SU-DHL-6 (cell line): ENCODE data around the gene DPYSL5.

Source experiments
- H2AFZ ChIP-seq: fragments of 200-600 bp; sonication (generic); 2 replicates; pipeline ENCODE4 v1.6.1; 2014; ENCODE audit warnings: low read depth, mild to moderate bottlenecking, moderate library complexity, mixed read lengths, antibody characterized with exemption, low read length; ENCODE audit not compliant: severe bottlenecking
- H3F3A ChIP-seq: fragments of 200-600 bp; shearing (Covaris generic); 2 replicates; pipeline ENCODE4 v1.6.0; 2016; ENCODE audit warnings: antibody characterized with exemption, mild to moderate bottlenecking; ENCODE audit not compliant: insufficient read depth
- H3K27ac ChIP-seq: fragments of 200-600 bp; sonication (generic); 2 replicates; pipeline ENCODE4 v1.5.1; 2016; ENCODE audit warnings: low read depth, mild to moderate bottlenecking, low read length, moderate library complexity, mixed read lengths
- H3K27me3 ChIP-seq: fragments of 200-600 bp; sonication (generic), shearing (Covaris generic); 2 replicates; pipeline ENCODE4 v1.6.0; 2014; ENCODE audit warnings: mild to moderate bottlenecking, low read length
- H3K36me3 ChIP-seq: fragments of 200-600 bp; sonication (generic); 2 replicates; pipeline ENCODE4 v1.6.1; 2014; ENCODE audit warnings: mild to moderate bottlenecking, low read length, mixed read lengths
- H3K4me2 ChIP-seq: fragments of 300-600, 200-600 bp; shearing (Covaris generic), sonication (generic); 2 replicates; pipeline ENCODE4 v1.6.0; 2014; ENCODE audit warnings: low read length, low read depth, mild to moderate bottlenecking; ENCODE audit not compliant: poor library complexity, severe bottlenecking
- H3K4me3 ChIP-seq: fragments of 200-600 bp; sonication (generic); 2 replicates; pipeline ENCODE4 v1.5.1; 2014; ENCODE audit warnings: antibody characterized with exemption, low read length, mild to moderate bottlenecking, mixed read lengths; ENCODE audit not compliant: insufficient read depth, poor library complexity, severe bottlenecking
- H3K79me2 ChIP-seq: fragments of 200-600 bp; sonication (generic); 2 replicates; pipeline ENCODE4 v1.6.1; 2014; ENCODE audit warnings: mild to moderate bottlenecking, low read length, moderate library complexity; ENCODE audit not compliant: insufficient read depth
- H3K9ac ChIP-seq: fragments of 200-600 bp; sonication (generic); 2 replicates; pipeline ENCODE4 v1.7.0; 2014; ENCODE audit warnings: mild to moderate bottlenecking, low read length
- H3K9me2 ChIP-seq: fragments of 200-600 bp; sonication (generic); replicated peaks from 2 replicates; pipeline ENCODE4 v1.6.1; 2014; ENCODE audit warnings: low read length; ENCODE audit not compliant: insufficient read depth
- H3K9me3 ChIP-seq: fragments of 200-600 bp; sonication (generic); 2 replicates; pipeline ENCODE4 v1.6.1; 2014; ENCODE audit warnings: low read length, mixed read lengths; ENCODE audit not compliant: insufficient read depth
- H4K20me1 ChIP-seq: fragments of 200-600 bp; sonication (generic); 2 replicates; pipeline ENCODE4 v1.6.1; 2014; ENCODE audit warnings: low read depth, mild to moderate bottlenecking, antibody characterized with exemption, low read length, moderate library complexity, mixed read lengths
- EZH2phosphoT487 ChIP-seq: fragments of 200-600 bp; sonication (generic), shearing (Covaris generic); conservative IDR thresholded peaks from 2 replicates; pipeline ENCODE4 v1.6.1; 2018; ENCODE audit warnings: mild to moderate bottlenecking, antibody characterized with exemption, low read length, moderate library complexity, mixed read lengths
- TF ChIP-seq, protein P1 (sequence below): fragments of 200-600 bp; sonication (generic); IDR thresholded peaks from one replicate; pipeline ENCODE4 v1.5.1; 2017; ENCODE audit warnings: antibody characterized with exemption, mild to moderate bottlenecking, low read length, moderate library complexity; ENCODE audit not compliant: insufficient read depth, poor library complexity, severe bottlenecking

The DPYSL5 gene

DNA sequence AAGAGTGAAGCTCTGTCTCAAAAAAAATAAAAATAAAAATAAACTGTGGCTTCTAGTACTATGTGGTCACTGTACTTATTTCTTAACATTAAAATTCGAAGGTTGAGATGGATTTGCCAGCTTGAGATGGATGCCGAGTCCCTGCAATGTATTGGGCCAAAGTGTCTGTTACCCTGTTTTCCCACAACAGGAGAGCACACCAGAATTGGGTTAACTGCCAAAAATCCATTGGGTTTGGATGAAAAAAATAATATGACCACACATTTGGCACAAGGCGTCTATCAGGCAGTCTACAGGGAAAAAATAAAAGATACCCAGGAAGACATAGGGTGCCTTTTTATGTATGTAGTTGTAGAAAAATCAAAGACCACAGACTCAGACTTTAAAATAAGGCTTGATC lies 103.3 kb downstream of the DPYSL5 start:
- Histone ChIP-seq H3K27me3 (no peaks in the 10 kb centered on the region), H3K9me3 (no peaks in the 10 kb centered on the region), H3K9ac (no peak overlapping the region), H3K27ac (no peak overlapping the region), H4K20me1 (no peaks in the 10 kb centered on the region), H3F3A (no peaks in the 10 kb centered on the region), H3K36me3 (no peaks in the 10 kb centered on the region), H3K9me2 (no peaks in the 10 kb centered on the region), H3K79me2 (no peaks in the 10 kb centered on the region), H2AFZ (no peak overlapping the region), H3K4me3 (no peak overlapping the region), H3K4me2 (no peak overlapping the region)
- TF ChIP-seq, protein P1, sequence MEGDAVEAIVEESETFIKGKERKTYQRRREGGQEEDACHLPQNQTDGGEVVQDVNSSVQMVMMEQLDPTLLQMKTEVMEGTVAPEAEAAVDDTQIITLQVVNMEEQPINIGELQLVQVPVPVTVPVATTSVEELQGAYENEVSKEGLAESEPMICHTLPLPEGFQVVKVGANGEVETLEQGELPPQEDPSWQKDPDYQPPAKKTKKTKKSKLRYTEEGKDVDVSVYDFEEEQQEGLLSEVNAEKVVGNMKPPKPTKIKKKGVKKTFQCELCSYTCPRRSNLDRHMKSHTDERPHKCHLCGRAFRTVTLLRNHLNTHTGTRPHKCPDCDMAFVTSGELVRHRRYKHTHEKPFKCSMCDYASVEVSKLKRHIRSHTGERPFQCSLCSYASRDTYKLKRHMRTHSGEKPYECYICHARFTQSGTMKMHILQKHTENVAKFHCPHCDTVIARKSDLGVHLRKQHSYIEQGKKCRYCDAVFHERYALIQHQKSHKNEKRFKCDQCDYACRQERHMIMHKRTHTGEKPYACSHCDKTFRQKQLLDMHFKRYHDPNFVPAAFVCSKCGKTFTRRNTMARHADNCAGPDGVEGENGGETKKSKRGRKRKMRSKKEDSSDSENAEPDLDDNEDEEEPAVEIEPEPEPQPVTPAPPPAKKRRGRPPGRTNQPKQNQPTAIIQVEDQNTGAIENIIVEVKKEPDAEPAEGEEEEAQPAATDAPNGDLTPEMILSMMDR = no peak
- TF ChIP-seq EZH2phosphoT487 = no peak

- H3K9me3 ChIP-seq = no peaks in the 10 kb centered on the region
- H3K4me2 ChIP-seq = no peak overlapping the region
- no peak overlapping the region for H3K9ac ChIP-seq
- H3F3A ChIP-seq = no peaks in the 10 kb centered on the region
- no peaks in the 10 kb centered on the region for H3K9me2 ChIP-seq
- no peak overlapping the region for H3K27ac ChIP-seq
- H3K79me2 ChIP-seq = no peaks in the 10 kb centered on the region
- H3K36me3 ChIP-seq = no peaks in the 10 kb centered on the region
- no peaks in the 10 kb centered on the region for H3K27me3 ChIP-seq
- H3K4me3 ChIP-seq = no peak overlapping the region
- TF ChIP-seq, protein P1 = no peak
- no peak for TF ChIP-seq EZH2phosphoT487
- no peaks in the 10 kb centered on the region for H4K20me1 ChIP-seq
- no peak overlapping the region for H2AFZ ChIP-seq
Observed at GRCh38 chr2:26952374-26952773, 104.4 kb downstream of the DPYSL5 start.

- Histone ChIP-seq H3K9me2 (no peaks in the 10 kb centered on the region), H3K4me3 (no peak overlapping the region), H2AFZ (no peak overlapping the region), H3K79me2 (no peaks in the 10 kb centered on the region), H3K4me2 (no peak overlapping the region), H4K20me1 (no peaks in the 10 kb centered on the region), H3F3A (no peaks in the 10 kb centered on the region), H3K27me3 (no peaks in the 10 kb centered on the region), H3K27ac (no peak overlapping the region), H3K9me3 (no peaks in the 10 kb centered on the region), H3K36me3 (no peaks in the 10 kb centered on the region), H3K9ac (no peak overlapping the region)
- TF ChIP-seq EZH2phosphoT487 = no peak
- TF ChIP-seq, protein P1 = no peak
Observed at GRCh38 chr2:26954135-26954534, 106.2 kb downstream of the DPYSL5 start.

DNA sequence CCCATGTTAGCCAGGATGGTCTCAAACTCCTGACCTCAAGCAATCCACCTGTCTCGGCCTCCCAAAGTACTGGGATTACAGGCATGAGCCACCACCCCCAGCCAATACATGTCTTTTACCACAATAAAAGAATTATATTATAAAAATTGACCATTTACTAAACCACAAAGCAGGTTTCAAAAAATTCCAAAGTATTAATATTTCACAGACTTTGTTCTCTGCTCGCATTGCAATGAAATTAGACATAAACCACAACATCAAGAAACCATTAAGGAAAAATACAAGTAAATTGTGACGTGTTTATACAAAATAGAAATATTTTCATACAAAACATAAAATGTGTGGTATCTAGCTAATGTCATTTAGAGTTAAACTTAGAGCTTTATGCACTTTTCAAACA lies 109.1 kb downstream of the DPYSL5 start:
- H3K9ac ChIP-seq = no peak overlapping the region
- H2AFZ ChIP-seq = no peak overlapping the region
- H3F3A ChIP-seq = no peaks in the 10 kb centered on the region
- TF ChIP-seq, protein P1 = no peak
- TF ChIP-seq EZH2phosphoT487 = no peak
- H3K27ac ChIP-seq = no peak overlapping the region
- H3K9me3 ChIP-seq = no peaks in the 10 kb centered on the region
- H3K36me3 ChIP-seq = no peaks in the 10 kb centered on the region
- no peak overlapping the region for H3K4me2 ChIP-seq
- H3K9me2 ChIP-seq = no peaks in the 10 kb centered on the region
- H3K79me2 ChIP-seq = no peaks in the 10 kb centered on the region
- H3K27me3 ChIP-seq = no peaks in the 10 kb centered on the region
- H3K4me3 ChIP-seq = no peak overlapping the region
- H4K20me1 ChIP-seq = no peaks in the 10 kb centered on the region
